ENCODE measurements around the gene CYTH3.

DNA sequence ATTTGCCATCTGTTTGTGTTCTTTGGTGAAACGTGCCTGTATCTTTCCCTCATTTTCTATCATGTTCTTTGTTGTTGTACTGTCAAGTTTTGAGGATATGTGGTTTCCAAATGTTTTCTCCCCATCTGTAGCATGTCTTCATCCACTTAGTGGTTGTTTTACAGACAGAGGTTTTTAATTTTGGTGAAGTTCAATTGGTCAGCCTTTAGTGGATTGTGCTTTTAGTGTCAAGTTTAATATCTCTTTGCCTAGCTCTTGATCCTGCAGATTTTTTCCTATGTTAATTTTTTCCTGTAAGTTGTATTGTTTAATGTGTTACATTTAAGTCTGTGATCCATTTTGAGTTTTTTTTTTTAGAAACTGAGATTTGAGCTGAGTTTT is 145.3 kb downstream of the CYTH3 start:
- TF ChIP-seq, protein P1, sequence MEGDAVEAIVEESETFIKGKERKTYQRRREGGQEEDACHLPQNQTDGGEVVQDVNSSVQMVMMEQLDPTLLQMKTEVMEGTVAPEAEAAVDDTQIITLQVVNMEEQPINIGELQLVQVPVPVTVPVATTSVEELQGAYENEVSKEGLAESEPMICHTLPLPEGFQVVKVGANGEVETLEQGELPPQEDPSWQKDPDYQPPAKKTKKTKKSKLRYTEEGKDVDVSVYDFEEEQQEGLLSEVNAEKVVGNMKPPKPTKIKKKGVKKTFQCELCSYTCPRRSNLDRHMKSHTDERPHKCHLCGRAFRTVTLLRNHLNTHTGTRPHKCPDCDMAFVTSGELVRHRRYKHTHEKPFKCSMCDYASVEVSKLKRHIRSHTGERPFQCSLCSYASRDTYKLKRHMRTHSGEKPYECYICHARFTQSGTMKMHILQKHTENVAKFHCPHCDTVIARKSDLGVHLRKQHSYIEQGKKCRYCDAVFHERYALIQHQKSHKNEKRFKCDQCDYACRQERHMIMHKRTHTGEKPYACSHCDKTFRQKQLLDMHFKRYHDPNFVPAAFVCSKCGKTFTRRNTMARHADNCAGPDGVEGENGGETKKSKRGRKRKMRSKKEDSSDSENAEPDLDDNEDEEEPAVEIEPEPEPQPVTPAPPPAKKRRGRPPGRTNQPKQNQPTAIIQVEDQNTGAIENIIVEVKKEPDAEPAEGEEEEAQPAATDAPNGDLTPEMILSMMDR (IDR thresholded peaks at IDR 0.05) = no peak
- TF ChIP-seq POLR2A (IDR thresholded peaks at IDR 0.05) = no peak
